ENCODE measurements around the gene ABLIM2.

DNA sequence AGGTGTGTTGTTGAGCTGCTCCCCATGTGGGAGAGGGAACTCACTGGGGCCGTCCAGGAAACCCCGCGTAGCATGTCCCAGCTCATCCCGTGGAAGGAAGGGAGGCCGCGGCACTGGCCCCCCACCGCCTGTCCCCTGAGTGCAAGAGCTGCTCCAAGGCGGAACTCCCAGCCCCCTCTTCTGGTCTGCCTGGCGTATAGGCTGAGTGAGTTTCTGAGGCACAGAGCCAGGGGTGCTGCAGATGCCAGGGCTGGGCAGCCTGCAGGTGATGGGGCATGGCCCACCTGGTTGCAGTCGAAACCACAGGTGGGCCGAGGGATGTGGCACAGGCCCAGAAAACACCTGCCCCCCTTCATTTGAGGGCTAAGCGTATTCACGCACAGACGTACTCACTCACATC lies 49.6 kb downstream of the ABLIM2 start:
- TF ChIP-seq POLR2A (IDR thresholded peaks at IDR 0.05): no peak
- TF ChIP-seq, protein P1, sequence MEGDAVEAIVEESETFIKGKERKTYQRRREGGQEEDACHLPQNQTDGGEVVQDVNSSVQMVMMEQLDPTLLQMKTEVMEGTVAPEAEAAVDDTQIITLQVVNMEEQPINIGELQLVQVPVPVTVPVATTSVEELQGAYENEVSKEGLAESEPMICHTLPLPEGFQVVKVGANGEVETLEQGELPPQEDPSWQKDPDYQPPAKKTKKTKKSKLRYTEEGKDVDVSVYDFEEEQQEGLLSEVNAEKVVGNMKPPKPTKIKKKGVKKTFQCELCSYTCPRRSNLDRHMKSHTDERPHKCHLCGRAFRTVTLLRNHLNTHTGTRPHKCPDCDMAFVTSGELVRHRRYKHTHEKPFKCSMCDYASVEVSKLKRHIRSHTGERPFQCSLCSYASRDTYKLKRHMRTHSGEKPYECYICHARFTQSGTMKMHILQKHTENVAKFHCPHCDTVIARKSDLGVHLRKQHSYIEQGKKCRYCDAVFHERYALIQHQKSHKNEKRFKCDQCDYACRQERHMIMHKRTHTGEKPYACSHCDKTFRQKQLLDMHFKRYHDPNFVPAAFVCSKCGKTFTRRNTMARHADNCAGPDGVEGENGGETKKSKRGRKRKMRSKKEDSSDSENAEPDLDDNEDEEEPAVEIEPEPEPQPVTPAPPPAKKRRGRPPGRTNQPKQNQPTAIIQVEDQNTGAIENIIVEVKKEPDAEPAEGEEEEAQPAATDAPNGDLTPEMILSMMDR (IDR thresholded peaks at IDR 0.05): no peak
